Activated CD4-positive, CD25-positive, alpha-beta regulatory T cell treated with anti-CD3 and anti-CD28 coated beads, Interleukin-2, amount 50 U/mL, for 16 hours (primary cell): ENCODE data around the gene ARSB.
"Not testable (repeated sequence)": the region's sequence is repeated elsewhere in the genome, so short reads cannot be mapped to it uniquely, and the experiment has no call there.

ENCODE experiments used
- DNase-seq: peaks from one replicate; pipeline ENCODE4 v3.0.0-alpha.2; 2020; ENCODE audit warnings: low read depth, low spot score

Gene ARSB

GRCh38 chr5:78995521-78996007, 10.5 kb upstream of the ARSB start:
- DNase-seq = no peak

- no peak for DNase-seq
Observed at GRCh38 chr5:78993165-78993564, 8.1 kb upstream of the ARSB start.

- DNase-seq = no peak
Observed at GRCh38 chr5:78992146-78992545, 7.0 kb upstream of the ARSB start.

- DNase-seq = no peak
Observed at GRCh38 chr5:78989080-78989479, 4.0 kb upstream of the ARSB start.

GRCh38 chr5:78985725-78986223, 664 bp upstream of the ARSB start:
- DNase-seq = peak; percentile 5

- DNase-seq = peak; percentile 42
Observed at GRCh38 chr5:78984439-78985115, 533 bp downstream of the ARSB start.

GRCh38 chr5:78983601-78984438, 1.3 kb downstream of the ARSB start:
- DNase-seq = no peak

GRCh38 chr5:78983194-78983593, 1.9 kb downstream of the ARSB start:
- DNase-seq = not testable (repeated sequence)

GRCh38 chr5:78979909-78980308, 5.2 kb downstream of the ARSB start:
- no peak for DNase-seq

GRCh38 chr5:78979117-78979742, 5.9 kb downstream of the ARSB start:
- no peak for DNase-seq

- DNase-seq = no peak
Observed at GRCh38 chr5:78975035-78975434, 10.1 kb downstream of the ARSB start.

GRCh38 chr5:78974601-78975000, 10.5 kb downstream of the ARSB start:
- no peak for DNase-seq

GRCh38 chr5:78974011-78974410, 11.1 kb downstream of the ARSB start:
- DNase-seq = no peak

- no peak for DNase-seq
Observed at GRCh38 chr5:78972654-78973428, 12.3 kb downstream of the ARSB start.

- no peak for DNase-seq
Observed at GRCh38 chr5:78971998-78972397, 13.1 kb downstream of the ARSB start.

- DNase-seq = no peak
Observed at GRCh38 chr5:78968781-78969180, 16.3 kb downstream of the ARSB start.

- no peak for DNase-seq
Observed at GRCh38 chr5:78964889-78965288, 20.2 kb downstream of the ARSB start.

GRCh38 chr5:78961743-78962142, 23.4 kb downstream of the ARSB start:
- no peak for DNase-seq

GRCh38 chr5:78959767-78960166, 25.3 kb downstream of the ARSB start:
- no peak for DNase-seq

GRCh38 chr5:78958672-78959445, 26.3 kb downstream of the ARSB start:
- no peak for DNase-seq

- DNase-seq = no peak
Observed at GRCh38 chr5:78956901-78957300, 28.2 kb downstream of the ARSB start.
